HepG2 (cell line): ENCODE measurements around the gene SORBS2. TPM values are rescaled to one million over a fixed set of nuclear protein-coding genes. Genes with fewer than 3 reads are reported as not detected.

ENCODE experiments used
- ATAC-seq: fragments of 200-7000 bp; cut with Tn5 transposase; 3 replicates; pipeline ENCODE4 v1.9.1; 2020; ENCODE audit warnings: mild to moderate bottlenecking, moderate library complexity
- BruUV-seq: library from RNA; stranded (reverse); fragments of 400-500 nt; replicated peaks from 2 replicates; lab custom pipeline; 2021; lab: Mats Ljungman, UMichigan
- CTCF ChIA-PET: fragments of 300-600 bp; formaldehyde crosslinking; extraction: SDS; loops from one replicate; lab custom pipeline; 2021; ENCODE audit warnings: low total read pairs, inconsistent platforms, low intra/inter-chr PET ratio; lab: Yijun Ruan, JAX
- POLR2A ChIA-PET: fragments of 350-600 bp; sonication (Branson Sonifier 250); formaldehyde crosslinking; loops from one replicate; lab custom pipeline; 2020; ENCODE audit warnings: antibody characterized with exemption, inconsistent platforms; lab: Yijun Ruan, JAX
- DNase-seq: peaks from one replicate; pipeline ENCODE4 v3.0.0-alpha.2; 2015; ENCODE audit warnings: low spot score
- FAIRE-seq: peaks from 3 replicates; lab custom pipeline; 2011; peaks lifted over from hg19 to GRCh38; lab: Jason Lieb, UNC
- H2AFZ ChIP-seq: one replicate; pipeline ENCODE4 v1.6.1; 2011; ENCODE audit warnings: low read length, inconsistent platforms
- H3K27ac ChIP-seq: fragments of 300-600 bp; 3 replicates; pipeline ENCODE4 v1.8.0; 2011; ENCODE audit warnings: mixed run types, mild to moderate bottlenecking, mixed read lengths, low read length, inconsistent platforms; ENCODE audit not compliant: insufficient read depth; ENCODE audit errors: extremely low read length
- H3K27me3 ChIP-seq, 2 experiments: fragments of 200-600 bp in 1 of 2; 2 replicates in 1 of 2; 3 replicates in 1 of 2; pipeline versions ENCODE4 v1.6.0 to v1.8.0; 2011; ENCODE audit warnings: low read length in 2 of 2, mild to moderate bottlenecking in 2 of 2, moderate library complexity in 2 of 2, inconsistent platforms in 1 of 2; ENCODE audit not compliant: insufficient read depth in 2 of 2, control insufficient read depth in 1 of 2
- H3K36me3 ChIP-seq, 2 experiments: fragments of 200-600 bp in 1 of 2; replicated peaks in 1 of 2; 2 replicates in 1 of 2; 3 replicates in 1 of 2; pipeline versions ENCODE4 v1.5.1 to v1.8.0; 2011; ENCODE audit warnings: low read length in 2 of 2, inconsistent platforms in 1 of 2; ENCODE audit not compliant: insufficient read depth in 2 of 2, control insufficient read depth in 1 of 2
- H3K4me1 ChIP-seq: 2 replicates; pipeline ENCODE4 v1.5.1; 2012; ENCODE audit warnings: low read length, inconsistent platforms; ENCODE audit not compliant: insufficient read depth
- H3K4me2 ChIP-seq: 2 replicates; pipeline ENCODE4 v1.6.0; 2011; ENCODE audit warnings: low read depth, low read length, inconsistent platforms
- H3K4me3 ChIP-seq, 3 experiments: fragments of 200-600 bp in 1 of 3; sonication (generic), shearing (Covaris generic) in 1 of 3; replicated peaks in 1 of 3; 2 replicates each; pipeline ENCODE4 v1.5.1; 2011 to 2016; ENCODE audit warnings: low read length in 3 of 3, inconsistent platforms in 2 of 3, low read depth in 2 of 3, mild to moderate bottlenecking in 2 of 3, control low read depth in 1 of 3, mixed read lengths in 1 of 3; ENCODE audit not compliant: insufficient read depth in 1 of 3
- H3K79me2 ChIP-seq: one replicate; pipeline ENCODE4 v1.6.1; 2011; ENCODE audit warnings: low read length, inconsistent platforms; ENCODE audit not compliant: insufficient read depth
- H3K9ac ChIP-seq: 2 replicates; pipeline ENCODE4 v1.6.0; 2011; ENCODE audit warnings: mild to moderate bottlenecking, low read depth, low read length, inconsistent platforms; ENCODE audit not compliant: insufficient read depth
- H3K9me3 ChIP-seq: 2 replicates; pipeline ENCODE4 v1.5.1; 2012; ENCODE audit warnings: mild to moderate bottlenecking, low read length
- H4K20me1 ChIP-seq: 2 replicates; pipeline ENCODE4 v1.6.0; 2011; ENCODE audit warnings: inconsistent platforms, mild to moderate bottlenecking, low read length, moderate library complexity; ENCODE audit not compliant: insufficient read depth
- ASH2L ChIP-seq: fragments of 300-600, 200-600 bp; sonication (generic); IDR thresholded peaks from 2 replicates; pipeline ENCODE4 v1.7.0; 2017; ENCODE audit warnings: low read depth, mild to moderate bottlenecking, moderate library complexity, mixed read lengths, low read length; ENCODE audit not compliant: insufficient read length
- ATF7-NPFF ChIP-seq: sonication (generic); formaldehyde crosslinking; IDR thresholded peaks from 2 replicates; pipeline ENCODE4 v1.8.1; 2023; ENCODE audit warnings: mild to moderate bottlenecking, low read depth, missing genetic modification reagents, moderate library complexity
- ETV6 ChIP-seq: sonication (generic); formaldehyde crosslinking; conservative IDR thresholded peaks from 2 replicates; pipeline ENCODE4 v1.4.0; 2020; ENCODE audit warnings: missing genetic modification reagents
- GATA4 ChIP-seq: sonication (generic); IDR thresholded peaks from 2 replicates; pipeline ENCODE4 v1.6.1; 2016; ENCODE audit warnings: antibody characterized with exemption, low read depth, borderline replicate concordance
- MBD4 ChIP-seq: IDR thresholded peaks from 2 replicates; pipeline ENCODE4 v1.6.1; 2012; ENCODE audit warnings: low read length, inconsistent platforms, borderline replicate concordance
- ZFP90 ChIP-seq: sonication (generic); formaldehyde crosslinking; IDR thresholded peaks from 2 replicates; pipeline ENCODE4 v1.8.0; 2022; ENCODE audit warnings: missing genetic modification reagents, mild to moderate bottlenecking, inconsistent platforms, borderline replicate concordance
- WGBS: methylation state at CpG from one replicate; pipeline ENCODE4 v1.1.6; 2017; ENCODE audit warnings: low lambda C conversion rate; 5-methylcytosine and 5-hydroxymethylcytosine counted together
- in situ Hi-C: cut with HindIII; loops from 2 replicates; pipeline ENCODE4 v1.10.0; 2017; ENCODE audit warnings: low pct_unique_long_range_greater_than_20kb; ENCODE audit not compliant: extremely low pct_ligation_motif_present
- intact Hi-C: fragments of 100-400 bp; cut with micrococcal nuclease; formaldehyde crosslinking; loops from one replicate; pipeline ENCODE4 v1.10.0; 2022; ENCODE audit not compliant: unreplicated experiment
- polyA plus RNA-seq, 8 experiments: library from polyadenylated mRNA; depleted of rRNA in 3 of 8; stranded (reverse) in 7 of 8; unstranded in 1 of 8; fragments of >200 nt; fragmentation: Illumina TruSeq in 4 of 8; extraction: Trizol in 4 of 8; gene quantifications; 2 replicates each; pipeline versions ENCODE4 v1.2.1 to v1.2.3, GENCODE V29; 2011 to 2016; ENCODE audit warnings: low read depth in 4 of 8, missing spikeins in 1 of 8, mixed read lengths in 1 of 8; ENCODE audit not compliant: insufficient read depth in 1 of 8
- total RNA-seq, 5 experiments: library from RNA; depleted of rRNA; stranded (reverse); fragments of >200 nt; fragmentation: Illumina TruSeq; extraction: Trizol; gene quantifications; 2 replicates each; pipeline ENCODE4 v1.2.3, GENCODE V29; 2016; ENCODE audit warnings: low read depth in 1 of 5
- TF ChIP-seq, protein P1 (sequence below): sonication (generic); formaldehyde crosslinking; IDR thresholded peaks from 2 replicates; pipeline ENCODE4 v1.5.0; 2020; ENCODE audit warnings: mild to moderate bottlenecking, missing genetic modification reagents
- TF ChIP-seq, protein P2 (sequence below), 2 experiments: sonication (generic) in 1 of 2; formaldehyde crosslinking in 1 of 2; IDR thresholded peaks; 2 replicates each; pipeline versions ENCODE4 v1.5.1 to v1.6.1; 2011 to 2020; ENCODE audit warnings: borderline replicate concordance in 1 of 2, low read depth in 1 of 2, low read length in 1 of 2, mild to moderate bottlenecking in 1 of 2, missing genetic modification reagents in 1 of 2, moderate library complexity in 1 of 2

Gene SORBS2
- total and polyA plus RNA-seq, 2 of the 13 experiments (the other 11 are each of a cell fraction or from before 2014, with no cell fraction given): 25.0 to 80.5 TPM

DNA sequence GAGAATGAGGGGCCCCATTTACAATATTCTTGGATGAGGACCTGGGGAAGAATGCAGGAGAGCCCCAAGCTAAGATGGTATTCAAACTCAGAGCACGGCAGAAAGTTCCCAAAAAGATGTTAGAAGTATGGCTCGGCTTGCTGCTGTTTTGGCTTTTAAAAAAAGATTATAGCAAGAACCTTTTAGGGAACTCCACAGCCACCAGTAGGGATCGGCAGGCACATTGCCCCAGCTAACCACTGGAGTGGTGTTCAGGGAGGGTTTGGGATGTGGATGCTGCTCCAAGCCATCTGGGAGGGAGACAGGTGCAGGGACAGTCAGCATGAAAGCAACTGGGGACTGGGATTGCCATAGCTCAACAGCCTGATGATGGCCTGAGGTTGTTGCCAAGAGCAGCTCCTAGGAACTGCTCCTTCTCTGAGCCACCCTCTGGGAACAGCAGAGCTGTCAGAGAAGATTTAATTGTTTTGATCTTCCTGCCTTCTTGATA lies 63.0 kb downstream of the SORBS2 start:
- ChIA-PET CTCF (no interaction called here), POLR2A (interaction anchor here (1.4 kb wide), 1 partner anchor 35 kb away, joined by 3 read pairs; no protein-coding TSS in a partner anchor)
- Histone ChIP-seq H3K27ac (no peak overlapping the region), H2AFZ (no peak overlapping the region), H3K4me2 (no peak overlapping the region), H3K36me3 (peaks cover 2 to 9% of the 10 kb centered on the region in 2 experiments; a peak in 4 of 5 replicates), H3K4me1 (peaks cover 24% of the 10 kb centered on the region), H3K4me3 (no peak overlapping the region), H4K20me1 (no peaks in the 10 kb centered on the region), H3K27me3 (no peaks in the 10 kb centered on the region), H3K9me3 (no peaks in the 10 kb centered on the region), H3K79me2 (peaks cover 18% of the 10 kb centered on the region), H3K9ac (no peak overlapping the region)
- in situ Hi-C loops: no loop called here
- DNase-seq (no peak), FAIRE-seq (no peak), ATAC-seq (no peak)
- no peak for TF ChIP-seq ZFP90 (CRISPR knock-in tag)
- TF ChIP-seq MBD4: no peak
- no peak for TF ChIP-seq ATF7-NPFF (CRISPR knock-in tag)
- TF ChIP-seq, protein P1, sequence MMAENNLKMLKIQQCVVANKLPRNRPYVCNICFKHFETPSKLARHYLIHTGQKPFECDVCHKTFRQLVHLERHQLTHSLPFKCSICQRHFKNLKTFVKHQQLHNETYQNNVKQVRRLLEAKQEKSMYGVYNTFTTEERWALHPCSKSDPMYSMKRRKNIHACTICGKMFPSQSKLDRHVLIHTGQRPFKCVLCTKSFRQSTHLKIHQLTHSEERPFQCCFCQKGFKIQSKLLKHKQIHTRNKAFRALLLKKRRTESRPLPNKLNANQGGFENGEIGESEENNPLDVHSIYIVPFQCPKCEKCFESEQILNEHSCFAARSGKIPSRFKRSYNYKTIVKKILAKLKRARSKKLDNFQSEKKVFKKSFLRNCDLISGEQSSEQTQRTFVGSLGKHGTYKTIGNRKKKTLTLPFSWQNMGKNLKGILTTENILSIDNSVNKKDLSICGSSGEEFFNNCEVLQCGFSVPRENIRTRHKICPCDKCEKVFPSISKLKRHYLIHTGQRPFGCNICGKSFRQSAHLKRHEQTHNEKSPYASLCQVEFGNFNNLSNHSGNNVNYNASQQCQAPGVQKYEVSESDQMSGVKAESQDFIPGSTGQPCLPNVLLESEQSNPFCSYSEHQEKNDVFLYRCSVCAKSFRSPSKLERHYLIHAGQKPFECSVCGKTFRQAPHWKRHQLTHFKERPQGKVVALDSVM (CRISPR knock-in tag): no peak
- intact Hi-C loops: no loop called here
- no TSS peak for BruUV-seq
- WGBS: 96% methylated on average over 3 of the region's 3 CpGs

DNA sequence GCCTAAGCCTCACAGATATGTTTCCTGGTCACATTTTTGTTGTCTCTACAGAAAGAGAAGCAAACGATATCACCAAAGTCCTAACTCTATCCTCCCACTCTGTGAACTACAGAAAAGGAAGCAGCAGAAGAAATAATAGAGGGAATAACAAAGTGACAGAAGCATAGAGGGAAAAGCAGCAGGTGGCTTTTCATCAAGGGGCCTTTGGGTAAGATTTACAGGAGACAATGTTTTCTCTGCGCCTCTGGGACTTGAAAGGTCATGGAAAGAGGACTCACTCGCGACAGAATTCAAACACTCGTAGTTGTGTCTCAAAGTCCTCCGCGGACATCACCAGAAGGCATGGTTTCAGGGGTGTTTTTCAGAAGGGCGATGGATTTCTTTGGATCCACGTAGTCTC lies 66.1 kb downstream of the SORBS2 start:
- FAIRE-seq: no peak

More for the DNA sequence above, 66.1 kb downstream of the SORBS2 start:
- no peak for ATAC-seq
- BruUV-seq: no TSS peak
- H3K27me3 ChIP-seq: no peaks in the 10 kb centered on the region
- H3K4me3 ChIP-seq: no peak overlapping the region
- WGBS: 94% methylated on average over 9 of the region's 9 CpGs
- H3K27ac ChIP-seq: no peak overlapping the region
- H3K4me2 ChIP-seq: no peak overlapping the region
- ChIA-PET CTCF (no interaction called here), POLR2A (no interaction called here)
- no peak overlapping the region for H2AFZ ChIP-seq
- peaks cover 49% of the 10 kb centered on the region for H3K4me1 ChIP-seq
- no peaks in the 10 kb centered on the region for H4K20me1 ChIP-seq
- TF ChIP-seq ASH2L: no peak
- TF ChIP-seq, protein P2, sequence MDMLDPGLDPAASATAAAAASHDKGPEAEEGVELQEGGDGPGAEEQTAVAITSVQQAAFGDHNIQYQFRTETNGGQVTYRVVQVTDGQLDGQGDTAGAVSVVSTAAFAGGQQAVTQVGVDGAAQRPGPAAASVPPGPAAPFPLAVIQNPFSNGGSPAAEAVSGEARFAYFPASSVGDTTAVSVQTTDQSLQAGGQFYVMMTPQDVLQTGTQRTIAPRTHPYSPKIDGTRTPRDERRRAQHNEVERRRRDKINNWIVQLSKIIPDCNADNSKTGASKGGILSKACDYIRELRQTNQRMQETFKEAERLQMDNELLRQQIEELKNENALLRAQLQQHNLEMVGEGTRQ (IDR thresholded peaks at IDR 0.05; ENCODE audit: low read depth, low read length): no peak
- TF ChIP-seq, protein P2 (CRISPR knock-in tag; IDR thresholded peaks at IDR 0.05; ENCODE audit: borderline replicate concordance): no peak
- no peak for TF ChIP-seq GATA4
- no peak for TF ChIP-seq ETV6 (CRISPR knock-in tag)
- intact Hi-C loops: no loop called here
- H3K79me2 ChIP-seq: peaks cover 13% of the 10 kb centered on the region
- in situ Hi-C loops: no loop called here
- H3K9ac ChIP-seq: no peak overlapping the region
- H3K36me3 ChIP-seq: peaks cover 4% of the 10 kb centered on the region in 2 experiments
- H3K9me3 ChIP-seq: no peaks in the 10 kb centered on the region
- DNase-seq: no peak
